Measurements from ENCODE around the gene XKR7.
"Not testable (repeated sequence)": the region's sequence is repeated elsewhere in the genome, so short reads cannot be mapped to it uniquely, and the experiment has no call there.

XKR7 gene

GRCh38 chr20:31967830-31968249 is at the start of gene XKR7:
XKR7 (plus strand) TSS chr20:31968151; CDS start chr20:31968176, 25 bp downstream.
- DNase-seq (ENCODE audit: low read depth in 3 of 3, low spot score in 1 of 3), result no peak

GRCh38 chr20:31918466-31919105 is 49.4 kb upstream of the XKR7 start:
- no peak for DNase-seq (ENCODE audit: low read depth in 3 of 3, low spot score in 1 of 3)

GRCh38 chr20:31919410-31920155 is 48.4 kb upstream of the XKR7 start:
- DNase-seq (ENCODE audit: low read depth in 3 of 3, low spot score in 1 of 3), result no peak

GRCh38 chr20:31920275-31920855 is 47.6 kb upstream of the XKR7 start:
- DNase-seq (ENCODE audit: low read depth in 3 of 3, low spot score in 1 of 3), result no peak

GRCh38 chr20:31921480-31921879 is 46.5 kb upstream of the XKR7 start:
- DNase-seq (ENCODE audit: low read depth in 3 of 3, low spot score in 1 of 3), result not testable (repeated sequence)

- no peak for DNase-seq (ENCODE audit: low read depth in 3 of 3, low spot score in 1 of 3)
Observed at GRCh38 chr20:31922181-31922580, 45.8 kb upstream of the XKR7 start.

GRCh38 chr20:31922588-31922987 is 45.4 kb upstream of the XKR7 start:
- no peak for DNase-seq (ENCODE audit: low read depth in 3 of 3, low spot score in 1 of 3)

- no peak for DNase-seq (ENCODE audit: low read depth in 3 of 3, low spot score in 1 of 3)
Observed at GRCh38 chr20:31923388-31924331, 44.3 kb upstream of the XKR7 start.

- no peak for DNase-seq (ENCODE audit: low read depth in 3 of 3, low spot score in 1 of 3)
Observed at GRCh38 chr20:31924561-31924960, 43.4 kb upstream of the XKR7 start.

- no peak for DNase-seq (ENCODE audit: low read depth in 3 of 3, low spot score in 1 of 3)
Observed at GRCh38 chr20:31925631-31926030, 42.3 kb upstream of the XKR7 start.

GRCh38 chr20:31926493-31926892 is 41.5 kb upstream of the XKR7 start:
- no peak for DNase-seq (ENCODE audit: low read depth in 3 of 3, low spot score in 1 of 3)

- DNase-seq (ENCODE audit: low read depth in 3 of 3, low spot score in 1 of 3), result no peak
Observed at GRCh38 chr20:31927627-31928159, 40.3 kb upstream of the XKR7 start.

GRCh38 chr20:31929631-31930030 is 38.3 kb upstream of the XKR7 start:
- DNase-seq (ENCODE audit: low read depth in 3 of 3, low spot score in 1 of 3), result not testable (repeated sequence)

- DNase-seq (ENCODE audit: low read depth in 3 of 3, low spot score in 1 of 3), result no peak
Observed at GRCh38 chr20:31930779-31931178, 37.2 kb upstream of the XKR7 start.

- DNase-seq (ENCODE audit: low read depth in 3 of 3, low spot score in 1 of 3), result no peak
Observed at GRCh38 chr20:31933698-31934097, 34.3 kb upstream of the XKR7 start.

- no peak for DNase-seq (ENCODE audit: low read depth in 3 of 3, low spot score in 1 of 3)
Observed at GRCh38 chr20:31934491-31934890, 33.5 kb upstream of the XKR7 start.

- DNase-seq (ENCODE audit: low read depth in 3 of 3, low spot score in 1 of 3), result no peak
Observed at GRCh38 chr20:31934968-31935764, 32.8 kb upstream of the XKR7 start.

GRCh38 chr20:31936420-31936819 is 31.5 kb upstream of the XKR7 start:
- DNase-seq (ENCODE audit: low read depth in 3 of 3, low spot score in 1 of 3), result no peak

GRCh38 chr20:31937820-31938219 is 30.1 kb upstream of the XKR7 start:
- DNase-seq (ENCODE audit: low read depth in 3 of 3, low spot score in 1 of 3), result no peak

- no peak for DNase-seq (ENCODE audit: low read depth in 3 of 3, low spot score in 1 of 3)
Observed at GRCh38 chr20:31939661-31940060, 28.3 kb upstream of the XKR7 start.

All from stimulated activated CD4-positive, alpha-beta T cell treated with anti-CD3 and anti-CD28 coated beads, TNF-alpha, amount 100 ng/mL, for 1 hour (primary cell).